Dendritic cell treated with granulocyte-macrophage colony-stimulating factor and Interleukin-4, amounts not matched to agents 40 ng/mL and 50 ng/mL, for 4 days (primary cell): ENCODE results near the gene MGST1.
A peak's percentile ranks its signal among the peaks of the same experiment; 100 is the strongest.

Experiments used
- H3K27ac Mint-ChIP-seq: one replicate; pipeline ENCODE4 v1.8.0; 2022; ENCODE audit warnings: mild to moderate bottlenecking, mixed read lengths
- H3K27me3 Mint-ChIP-seq: one replicate; pipeline ENCODE4 v1.8.0; 2022; ENCODE audit warnings: mild to moderate bottlenecking, mixed read lengths
- H3K36me3 Mint-ChIP-seq: one replicate; pipeline ENCODE4 v1.8.0; 2022; ENCODE audit warnings: low read depth, mixed read lengths
- H3K4me1 Mint-ChIP-seq: one replicate; pipeline ENCODE4 v1.8.0; 2022; ENCODE audit warnings: low read depth, mixed read lengths
- H3K4me3 Mint-ChIP-seq: one replicate; pipeline ENCODE4 v1.8.0; 2022; ENCODE audit warnings: mild to moderate bottlenecking, moderate library complexity, mixed read lengths
- H3K9me3 Mint-ChIP-seq: one replicate; pipeline ENCODE4 v1.8.0; 2022; ENCODE audit warnings: mixed read lengths
- intact Hi-C: fragments of 100-400 bp; cut with micrococcal nuclease; formaldehyde crosslinking; loops from one replicate; pipeline ENCODE4 v1.15.0; 2022

MGST1 gene

DNA sequence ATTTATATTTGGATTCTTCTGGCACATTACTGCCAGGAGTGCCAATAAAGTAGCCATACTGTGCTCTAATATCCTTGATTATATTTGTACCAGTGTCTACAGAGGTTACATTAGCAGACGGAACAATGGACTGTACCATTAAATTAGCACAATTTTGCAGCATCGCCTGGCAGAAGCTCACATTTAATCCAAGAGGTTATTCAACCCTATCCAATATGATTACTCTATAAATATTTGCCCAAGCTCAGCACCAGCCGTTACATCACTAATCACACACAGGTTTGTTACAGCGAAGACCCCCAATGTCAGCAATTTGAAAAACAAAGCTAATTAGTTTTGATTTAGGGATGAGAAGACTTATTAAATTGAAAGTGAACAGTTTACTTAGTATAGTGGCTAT lies 16.9 kb upstream of the MGST1 start:
- no peaks in the 10 kb centered on the region for H3K4me1 Mint-ChIP-seq
- peaks cover 30% of the 10 kb centered on the region for H3K9me3 Mint-ChIP-seq
- no peak overlapping the region for H3K27ac Mint-ChIP-seq
- H3K36me3 Mint-ChIP-seq: no peaks in the 10 kb centered on the region
- intact Hi-C loops: no loop called here
- no peaks in the 10 kb centered on the region for H3K27me3 Mint-ChIP-seq
- H3K4me3 Mint-ChIP-seq: no peak overlapping the region

DNA sequence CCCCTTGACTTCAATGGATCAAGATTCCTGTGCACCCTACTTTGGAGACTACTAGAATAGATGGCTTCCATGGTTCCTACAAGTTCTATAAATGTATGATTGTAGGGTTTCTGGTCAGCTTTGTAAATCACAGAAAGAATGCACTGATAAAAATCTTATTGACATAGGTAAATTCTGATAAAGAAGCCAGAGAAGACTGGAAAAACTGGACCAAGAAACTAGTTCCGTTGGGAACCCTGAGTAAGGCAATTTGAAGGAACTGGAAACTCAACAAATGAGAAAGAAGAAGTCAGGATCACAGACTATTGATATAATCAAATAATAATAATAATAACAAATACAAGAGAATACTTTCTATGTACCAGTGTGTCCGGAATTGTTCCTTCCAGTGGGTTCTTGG lies 15.4 kb upstream of the MGST1 start:
- Mint-ChIP-seq H3K36me3 (no peaks in the 10 kb centered on the region), H3K4me3 (no peak overlapping the region), H3K9me3 (peaks cover 30% of the 10 kb centered on the region), H3K27ac (no peak overlapping the region), H3K27me3 (no peaks in the 10 kb centered on the region), H3K4me1 (no peaks in the 10 kb centered on the region)
- intact Hi-C loops: no loop called here

DNA sequence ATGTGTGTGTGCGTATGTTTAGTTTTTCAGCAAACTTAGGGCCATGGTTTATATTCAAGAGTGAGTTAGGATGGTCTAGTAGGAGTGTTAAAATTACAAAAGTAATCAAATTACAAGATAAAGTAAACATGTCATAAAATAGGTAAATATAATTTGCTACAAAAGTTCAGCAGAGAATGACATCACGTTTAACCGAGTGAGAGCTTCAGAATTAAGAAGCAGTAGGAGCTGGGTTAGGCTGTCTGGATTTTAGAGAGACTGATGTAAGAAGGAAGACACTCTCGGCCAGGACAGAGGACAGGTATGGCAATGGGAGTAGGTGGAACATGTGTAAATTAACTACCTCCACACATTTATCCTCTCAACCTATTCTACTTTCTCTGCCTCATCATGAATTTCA lies 11.6 kb upstream of the MGST1 start:
- Mint-ChIP-seq H3K9me3 (peaks cover 13% of the 10 kb centered on the region), H3K27ac (no peak overlapping the region), H3K4me1 (no peaks in the 10 kb centered on the region), H3K36me3 (no peaks in the 10 kb centered on the region), H3K27me3 (no peaks in the 10 kb centered on the region), H3K4me3 (no peak overlapping the region)
- intact Hi-C loops: no loop called here

DNA sequence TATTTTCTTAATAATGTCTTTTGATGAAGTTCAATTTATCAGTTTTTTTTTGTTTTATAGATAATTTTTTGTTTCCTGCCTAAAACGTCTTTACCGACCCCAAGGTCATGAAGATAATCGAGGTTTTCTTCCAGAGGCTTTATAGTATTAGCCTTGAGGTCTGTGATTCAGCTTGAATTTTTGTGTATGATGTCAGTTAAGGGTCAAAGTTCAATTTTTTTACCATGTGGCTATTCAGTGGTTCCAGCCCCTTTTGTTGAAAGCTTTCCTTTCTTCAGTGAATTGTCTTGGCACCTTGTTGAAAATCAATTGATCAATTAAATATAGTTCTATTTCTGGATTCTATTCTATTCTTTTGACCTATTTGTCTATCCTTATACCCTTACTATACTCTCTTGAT lies 3.2 kb upstream of the MGST1 start:
- Mint-ChIP-seq H3K27ac (no peak overlapping the region), H3K27me3 (no peaks in the 10 kb centered on the region), H3K4me1 (peaks cover 18% of the 10 kb centered on the region), H3K4me3 (no peak overlapping the region), H3K36me3 (no peaks in the 10 kb centered on the region), H3K9me3 (no peaks in the 10 kb centered on the region)
- intact Hi-C loops: no loop called here

DNA sequence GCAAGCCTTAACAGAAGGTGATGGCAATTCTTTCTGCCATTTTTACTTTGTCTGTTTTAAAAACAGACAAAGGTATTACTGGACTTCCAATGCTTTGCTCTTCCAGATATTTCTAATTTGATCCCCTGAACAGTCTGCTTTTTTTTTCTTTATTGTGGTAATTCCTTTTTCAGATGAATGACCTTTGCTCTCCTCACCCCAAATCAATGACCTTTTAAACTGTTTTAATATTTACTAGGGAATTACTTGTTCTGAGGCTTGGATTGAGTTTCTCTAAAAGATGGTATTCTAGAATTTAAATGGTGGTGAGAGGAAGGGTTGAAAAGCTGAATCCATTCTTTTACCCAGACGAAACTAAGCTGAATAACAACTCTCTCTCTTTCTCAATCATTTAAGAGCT lies 2.3 kb upstream of the MGST1 start:
- Mint-ChIP-seq H3K27ac (no peak overlapping the region), H3K27me3 (no peaks in the 10 kb centered on the region), H3K9me3 (no peaks in the 10 kb centered on the region), H3K4me1 (peaks cover 23% of the 10 kb centered on the region), H3K4me3 (no peak overlapping the region), H3K36me3 (no peaks in the 10 kb centered on the region)
- intact Hi-C loops: no loop called here

DNA sequence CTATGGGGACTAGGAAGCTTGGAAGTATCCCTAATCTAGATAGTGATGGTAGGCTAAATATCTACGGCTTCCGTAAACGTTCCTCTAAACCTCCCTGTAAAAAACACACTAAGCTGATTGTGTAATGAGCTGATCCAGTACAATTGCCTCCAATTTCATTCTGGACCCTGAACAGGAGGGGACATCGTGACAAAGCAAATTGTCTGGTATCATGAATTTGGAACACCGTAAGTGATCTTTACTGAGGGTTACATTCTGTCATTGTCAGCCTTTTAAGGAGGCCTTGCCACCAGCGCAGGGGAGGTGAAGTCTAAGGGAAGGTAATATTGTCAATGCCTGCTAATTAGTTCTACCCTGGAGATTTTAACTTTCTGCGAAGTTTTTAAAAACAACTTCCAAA lies 487 bp upstream of the MGST1 start:
- H3K36me3 Mint-ChIP-seq: peaks cover 5% of the 10 kb centered on the region
- H3K27me3 Mint-ChIP-seq: no peaks in the 10 kb centered on the region
- intact Hi-C loops: loop anchor here (1.0 kb wide), 1 partner anchor 46 kb away; no protein-coding TSS in a partner anchor
- H3K9me3 Mint-ChIP-seq: no peaks in the 10 kb centered on the region
- H3K27ac Mint-ChIP-seq: peak overlapping the region; percentile 85
- H3K4me3 Mint-ChIP-seq: peak overlapping the region; percentile 74
- H3K4me1 Mint-ChIP-seq: peaks cover 42% of the 10 kb centered on the region

DNA sequence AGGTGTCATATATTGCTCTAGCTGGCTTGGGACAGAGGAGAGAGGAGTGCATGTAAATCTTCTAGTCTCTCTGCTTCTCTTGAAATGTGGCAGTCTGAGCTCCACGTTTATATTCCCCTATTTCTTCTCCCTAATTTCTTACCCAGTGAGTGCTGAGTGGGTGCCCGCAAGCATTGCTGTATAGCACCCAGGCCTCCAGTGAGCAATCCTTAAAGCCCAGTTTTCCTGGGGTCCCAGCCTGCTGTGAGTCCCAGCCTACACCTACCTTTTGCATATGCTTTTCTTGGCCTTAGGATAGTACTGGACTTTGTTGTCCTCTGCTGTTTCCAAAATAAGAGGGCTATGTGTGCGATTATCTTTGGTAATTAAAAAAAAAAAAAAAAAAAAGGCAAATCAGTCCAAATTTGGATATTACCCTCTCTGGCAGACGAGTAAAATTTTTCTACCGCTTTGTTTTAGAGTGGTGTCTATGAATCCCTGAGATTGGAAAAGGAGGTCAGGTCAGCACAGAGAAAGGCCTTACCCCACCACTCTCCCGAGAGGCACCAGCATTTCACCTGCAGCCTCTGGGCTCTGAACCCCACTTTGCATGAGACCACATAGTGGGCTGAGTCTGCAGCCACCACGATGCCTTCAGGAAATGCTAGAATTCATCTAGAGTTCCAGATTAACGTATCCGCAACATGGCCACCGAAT lies 1.1 kb downstream of the MGST1 start:
- Mint-ChIP-seq H3K9me3 (no peaks in the 10 kb centered on the region), H3K36me3 (peaks cover 15% of the 10 kb centered on the region), H3K27me3 (no peaks in the 10 kb centered on the region), H3K4me1 (peaks cover 54% of the 10 kb centered on the region), H3K4me3 (peak overlapping the region; percentile 74), H3K27ac (peak overlapping the region; percentile 85)
- intact Hi-C loops: no loop called here

DNA sequence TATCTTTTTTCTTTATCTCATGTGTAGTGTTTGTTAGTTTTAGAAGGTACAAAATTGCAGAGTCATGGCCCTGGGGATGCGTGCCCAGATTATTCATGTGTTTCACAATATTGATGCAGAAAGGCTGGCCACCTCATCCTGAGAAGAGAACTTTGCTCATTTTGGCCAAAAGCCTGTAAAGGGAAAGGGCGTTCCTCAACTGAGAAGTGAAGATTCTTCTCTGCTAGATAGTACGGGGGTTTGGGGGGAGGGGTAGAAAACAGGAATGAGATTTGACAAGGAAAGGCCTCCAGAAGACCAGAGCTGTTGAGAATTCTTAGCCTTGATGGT lies 1.7 kb downstream of the MGST1 start:
- H3K27me3 Mint-ChIP-seq: no peaks in the 10 kb centered on the region
- H3K4me1 Mint-ChIP-seq: peaks cover 54% of the 10 kb centered on the region
- intact Hi-C loops: no loop called here
- H3K9me3 Mint-ChIP-seq: no peaks in the 10 kb centered on the region
- peak overlapping the region; percentile 85 for H3K27ac Mint-ChIP-seq
- H3K4me3 Mint-ChIP-seq: peak overlapping the region; percentile 74
- H3K36me3 Mint-ChIP-seq: peaks cover 15% of the 10 kb centered on the region

DNA sequence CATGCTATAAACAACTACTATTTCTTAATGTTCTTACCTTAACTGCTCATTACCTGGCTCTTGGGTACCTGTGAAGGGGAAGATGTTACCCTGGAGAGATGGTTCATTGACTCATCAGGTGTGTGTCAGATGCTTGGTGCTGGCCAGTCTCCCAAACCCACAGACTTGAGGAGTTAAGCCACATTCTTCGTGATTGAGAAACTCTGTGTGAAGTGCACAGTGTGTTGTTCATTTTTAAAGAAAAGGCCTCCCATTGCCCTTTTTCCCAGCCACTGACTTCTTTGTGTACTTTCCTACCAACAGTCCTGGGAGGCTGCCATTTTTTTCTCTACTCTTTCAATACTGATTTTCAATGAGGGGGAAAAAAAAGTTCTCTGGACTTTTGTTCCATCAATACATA lies 3.2 kb downstream of the MGST1 start:
- Mint-ChIP-seq H3K4me1 (peaks cover 54% of the 10 kb centered on the region), H3K4me3 (peak overlapping the region; percentile 39), H3K36me3 (peaks cover 30% of the 10 kb centered on the region), H3K27me3 (no peaks in the 10 kb centered on the region), H3K9me3 (no peaks in the 10 kb centered on the region), H3K27ac (peak overlapping the region; percentile 85)
- intact Hi-C loops: no loop called here

DNA sequence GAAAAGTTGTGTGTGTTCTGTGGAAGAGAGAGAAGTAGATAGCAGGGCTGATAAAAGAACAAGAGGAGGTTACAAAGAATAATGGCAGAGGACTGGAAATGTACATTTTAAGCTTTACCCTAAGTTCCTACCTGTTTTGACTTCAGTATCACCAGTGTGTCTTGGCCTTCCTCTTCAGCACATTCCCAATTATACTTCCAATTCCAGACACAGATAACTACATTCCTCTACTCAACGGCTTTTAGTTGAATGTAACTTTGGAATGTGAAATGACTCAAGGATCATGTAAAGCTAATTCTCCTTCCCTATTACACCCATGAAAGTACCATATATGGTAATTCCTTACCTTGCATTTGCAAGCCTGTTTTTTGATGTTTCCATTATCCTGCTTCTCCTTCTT lies 5.0 kb downstream of the MGST1 start:
- peaks cover 56% of the 10 kb centered on the region for H3K4me1 Mint-ChIP-seq
- H3K27ac Mint-ChIP-seq: peak overlapping the region; percentile 48
- H3K4me3 Mint-ChIP-seq: no peak overlapping the region
- H3K27me3 Mint-ChIP-seq: no peaks in the 10 kb centered on the region
- H3K36me3 Mint-ChIP-seq: peaks cover 45% of the 10 kb centered on the region
- intact Hi-C loops: no loop called here
- no peaks in the 10 kb centered on the region for H3K9me3 Mint-ChIP-seq

DNA sequence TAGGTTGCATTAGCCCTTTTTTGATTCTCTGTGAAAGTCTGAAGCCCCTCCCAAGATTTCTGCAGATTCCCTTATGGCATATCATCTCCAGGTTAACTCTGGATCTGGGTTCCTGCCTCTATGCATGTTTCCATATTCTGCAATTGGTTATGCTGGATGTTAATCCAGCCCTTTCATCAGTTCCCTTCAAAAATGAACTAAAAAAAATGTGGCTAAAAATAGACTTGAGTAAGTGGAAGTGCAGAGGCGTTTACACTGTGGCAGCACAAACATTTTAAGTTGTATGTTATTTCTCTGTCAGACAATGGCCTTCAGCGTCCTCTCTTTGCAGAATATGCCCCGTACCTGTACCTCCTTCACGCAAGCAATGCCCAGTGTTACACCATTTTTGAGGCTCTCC lies 11.4 kb downstream of the MGST1 start:
- intact Hi-C loops: loop anchor here (1.0 kb wide), 1 partner anchor 194 kb away; no protein-coding TSS in a partner anchor
- no peaks in the 10 kb centered on the region for H3K27me3 Mint-ChIP-seq
- H3K9me3 Mint-ChIP-seq: no peaks in the 10 kb centered on the region
- peaks cover 32% of the 10 kb centered on the region for H3K4me1 Mint-ChIP-seq
- H3K27ac Mint-ChIP-seq: peak overlapping the region; percentile 69
- peaks cover 94% of the 10 kb centered on the region for H3K36me3 Mint-ChIP-seq
- H3K4me3 Mint-ChIP-seq: peak overlapping the region; percentile 18

DNA sequence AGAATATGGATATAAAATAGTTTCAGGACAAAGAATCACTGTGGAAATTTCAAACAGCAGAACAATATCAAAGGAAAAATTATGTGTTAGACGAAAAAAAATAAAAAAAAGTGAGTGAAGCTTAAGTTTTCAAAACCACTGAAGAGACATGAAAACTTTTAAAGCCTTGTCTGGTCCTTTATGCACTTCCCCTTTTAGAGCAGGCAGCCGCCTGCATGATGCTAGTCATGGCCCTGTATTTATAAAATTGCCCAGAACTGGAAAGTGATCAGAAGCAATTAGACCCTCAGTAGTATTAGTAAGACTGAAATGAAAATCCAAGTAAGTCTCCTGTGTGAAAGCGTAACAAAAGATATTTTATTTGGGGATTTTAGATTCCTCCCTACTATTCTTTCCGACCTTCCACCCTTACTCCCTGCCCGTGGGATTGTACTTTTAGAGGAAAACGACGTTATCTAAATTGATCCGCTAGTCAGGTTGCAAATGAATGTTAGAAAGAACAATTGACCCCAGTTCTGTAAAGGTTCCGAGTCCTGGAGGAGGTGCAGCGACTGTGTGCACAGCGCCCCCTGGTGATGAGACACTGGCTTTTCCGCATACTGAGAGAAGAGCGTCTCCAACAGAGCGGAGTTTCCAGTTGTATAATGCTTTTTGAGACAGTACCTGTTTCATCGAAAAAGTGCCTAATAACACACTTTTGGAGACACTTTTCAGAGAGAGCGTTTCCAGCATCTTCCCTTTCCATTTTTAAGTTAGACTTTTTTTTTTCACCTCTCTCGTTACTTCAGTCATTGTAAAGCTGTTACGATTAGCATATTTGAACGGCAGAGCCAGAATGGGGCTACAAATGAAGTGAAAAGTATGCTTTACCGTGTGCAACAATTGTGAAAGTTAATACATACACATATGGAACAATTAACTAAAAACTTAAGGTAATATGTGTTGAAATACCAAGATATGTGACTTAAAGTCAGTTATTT lies 12.4 kb downstream of the MGST1 start:
- Mint-ChIP-seq H3K27ac (peak overlapping the region; percentile 69), H3K9me3 (no peaks in the 10 kb centered on the region), H3K4me1 (peaks cover 32% of the 10 kb centered on the region), H3K36me3 (peaks cover 96% of the 10 kb centered on the region), H3K4me3 (peak overlapping the region; percentile 18), H3K27me3 (no peaks in the 10 kb centered on the region)
- intact Hi-C loops: loop anchor here (1.0 kb wide), 2 partner anchors 195 to 284 kb away; no protein-coding TSS in a partner anchor

DNA sequence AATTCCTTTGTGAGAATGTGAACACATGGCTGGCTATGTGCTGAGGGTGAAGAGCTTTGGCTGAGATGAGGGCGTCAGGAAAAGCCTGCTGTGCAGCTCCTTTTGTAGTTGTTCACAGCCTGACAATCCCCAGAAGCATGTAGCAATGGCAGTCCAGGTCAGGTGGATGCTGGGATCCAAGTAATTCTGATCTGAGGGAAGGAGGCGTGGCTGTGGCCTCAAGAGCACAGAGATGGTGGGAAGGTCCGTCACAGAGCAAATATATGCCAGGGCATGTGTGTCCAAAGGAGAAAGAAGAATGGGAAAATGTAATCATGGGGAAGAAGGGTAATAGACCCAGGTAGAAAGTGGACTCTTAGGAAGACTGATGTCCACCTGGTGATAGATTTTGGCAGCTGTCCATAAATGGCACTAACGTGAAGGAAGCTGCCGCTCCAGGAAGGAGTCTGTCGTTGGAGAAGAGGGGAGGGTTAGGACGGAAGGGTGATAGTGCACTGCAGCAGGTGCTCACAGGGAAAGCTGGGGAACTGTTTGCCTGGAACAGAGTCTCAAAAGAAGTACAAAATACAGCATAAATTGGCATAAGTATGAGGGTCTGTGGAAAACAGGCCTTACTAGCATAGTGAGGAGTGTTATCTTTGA lies 13.8 kb downstream of the MGST1 start:
- no peaks in the 10 kb centered on the region for H3K27me3 Mint-ChIP-seq
- peak overlapping the region; percentile 3 for H3K27ac Mint-ChIP-seq
- peaks cover 81% of the 10 kb centered on the region for H3K36me3 Mint-ChIP-seq
- peaks cover 32% of the 10 kb centered on the region for H3K4me1 Mint-ChIP-seq
- intact Hi-C loops: no loop called here
- H3K4me3 Mint-ChIP-seq: no peak overlapping the region
- no peaks in the 10 kb centered on the region for H3K9me3 Mint-ChIP-seq

DNA sequence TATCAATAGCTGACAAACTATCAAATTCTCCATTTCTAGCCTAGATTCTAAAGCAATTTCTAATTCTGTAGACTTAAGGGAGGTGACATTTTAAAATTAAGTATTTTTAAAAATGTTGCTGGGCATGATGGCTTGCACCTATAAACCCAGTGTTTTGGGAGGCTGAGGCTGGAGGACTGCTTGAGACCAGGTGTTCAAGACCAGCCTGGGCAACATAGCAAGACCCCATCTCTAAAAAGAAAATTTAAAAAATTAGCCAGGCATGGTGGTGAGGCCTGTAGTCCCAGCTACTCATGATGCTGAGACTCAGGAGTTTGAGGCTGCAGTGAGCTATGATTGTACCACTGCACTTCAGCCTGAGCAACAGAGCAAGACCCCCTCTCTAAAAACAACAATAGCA lies 15.1 kb downstream of the MGST1 start:
- Mint-ChIP-seq H3K27me3 (no peaks in the 10 kb centered on the region), H3K4me3 (no peak overlapping the region), H3K27ac (no peak overlapping the region), H3K9me3 (no peaks in the 10 kb centered on the region), H3K36me3 (peaks cover 84% of the 10 kb centered on the region), H3K4me1 (peaks cover 25% of the 10 kb centered on the region)
- intact Hi-C loops: no loop called here
